Lung (tissue), 12 donors: ENCODE results near the gene DENND1A. TPM values are rescaled to one million over a fixed set of nuclear protein-coding genes. Genes with fewer than 3 reads are reported as not detected.

Source experiments
- ATAC-seq: fragments of 200-7000 bp; cut with Tn5 transposase; one replicate; pipeline ENCODE4 v1.9.1; 2020; ENCODE audit warnings: moderate number of reproducible peaks; ENCODE audit not compliant: insufficient read depth, low FRiP score
- DNase-seq, 3 donors: peaks; one replicate each; pipeline ENCODE4 v3.0.0-alpha.2; 2013 to 2017
- H3K27ac ChIP-seq, 2 donors: one replicate each; pipeline ENCODE4 v1.5.1; 2013; ENCODE audit warnings: mild to moderate bottlenecking in 2 of 2, moderate library complexity in 2 of 2, control low read depth in 1 of 2, inconsistent platforms in 1 of 2, low read depth in 1 of 2, low read length in 1 of 2
- H3K27me3 ChIP-seq, 3 donors: one replicate each; pipeline ENCODE4 v1.5.1; 2013; ENCODE audit warnings: low read length in 2 of 3; ENCODE audit not compliant: control insufficient read depth in 3 of 3, insufficient read depth in 3 of 3
- H3K36me3 ChIP-seq, 4 donors: one replicate each; pipeline ENCODE4 v1.5.1; 2013; ENCODE audit warnings: low read length in 4 of 4, mild to moderate bottlenecking in 1 of 4, moderate library complexity in 1 of 4; ENCODE audit not compliant: control insufficient read depth in 4 of 4, insufficient read depth in 4 of 4
- H3K4me1 ChIP-seq, 5 donors: one replicate each; pipeline ENCODE4 v1.5.1; 2013; ENCODE audit warnings: low read length in 5 of 5, mild to moderate bottlenecking in 2 of 5, moderate library complexity in 1 of 5; ENCODE audit not compliant: control insufficient read depth in 5 of 5, insufficient read depth in 5 of 5
- H3K4me3 ChIP-seq: one replicate; pipeline ENCODE4 v1.5.1; 2013; ENCODE audit warnings: mild to moderate bottlenecking, control low read depth, moderate library complexity
- H3K9ac ChIP-seq, 2 donors: one replicate each; pipeline ENCODE4 v1.5.1; 2013; ENCODE audit warnings: low read length in 2 of 2, control low read depth in 1 of 2; ENCODE audit not compliant: insufficient read depth in 1 of 2
- H3K9me3 ChIP-seq, 4 donors: one replicate each; pipeline ENCODE4 v1.5.1; 2013; ENCODE audit warnings: low read length in 3 of 4, mild to moderate bottlenecking in 1 of 4, moderate library complexity in 1 of 4; ENCODE audit not compliant: control insufficient read depth in 4 of 4, insufficient read depth in 3 of 4
- CTCF ChIP-seq: IDR thresholded peaks from 2 replicates; pipeline ENCODE4 v1.5.1; 2012; ENCODE audit warnings: mild to moderate bottlenecking; ENCODE audit errors: control extremely low read depth, extremely low read depth
- WGBS, 2 donors: extraction: QIAGEN DNeasy Blood & Tissue Kit; methylation state at CpG; one replicate each; pipeline ENCODE4 v1.1.7; 2013; 5-methylcytosine and 5-hydroxymethylcytosine counted together
- polyA plus RNA-seq, 2 donors: library from polyadenylated mRNA; stranded (reverse); fragments of 200-250 nt; gene quantifications; one replicate each; pipeline ENCODE4 v1.2.1, GENCODE V29; 2013
- total RNA-seq, 2 donors: library from RNA; depleted of rRNA in 1 of 2; stranded (reverse); fragments of >200 nt in 1 of 2; gene quantifications; one replicate each; pipeline ENCODE4 v1.2.1, GENCODE V29; 2014 to 2021
- donor health status: control.
- donor health status: control.
- donor health status: Bipolar disorder and iron deficiency.
- donor health status: healthy.
- donor health status: DM: yes; HTN: yes; CAD: no.

Gene DENND1A
- total and polyA plus RNA-seq, 4 donors = 5.7 to 29.8 (median 14.5) TPM

- no peaks in the 10 kb centered on the region for H3K36me3 ChIP-seq
- no peak overlapping the region for H3K9ac ChIP-seq
- peaks cover 0 to 5% (median 0%) of the 10 kb centered on the region in 4 donors for H3K9me3 ChIP-seq
- H3K4me1 ChIP-seq = no peaks in the 10 kb centered on the region
- H3K27ac ChIP-seq = no peak overlapping the region
- no peak overlapping the region for H3K4me3 ChIP-seq
- DNase-seq (no peak), ATAC-seq (no peak)
- no peaks in the 10 kb centered on the region for H3K27me3 ChIP-seq
- no peak for TF ChIP-seq CTCF
- WGBS, 2 donors = 95 to 97% methylated on average over 1 of the region's 1 CpG
Measured at GRCh38 chr9:123883634-123884033, 46.3 kb downstream of the DENND1A start.

GRCh38 chr9:123881604-123882003 lies 48.3 kb downstream of the DENND1A start:
- WGBS, 2 donors = 87% methylated on average over 4 of the region's 4 CpGs
- ATAC-seq (no peak), DNase-seq (no peak)
- H3K27me3 ChIP-seq = no peaks in the 10 kb centered on the region
- H3K4me1 ChIP-seq = no peaks in the 10 kb centered on the region
- H3K9me3 ChIP-seq = no peaks in the 10 kb centered on the region
- no peak for TF ChIP-seq CTCF
- peaks cover 0 to 4% (median 2%) of the 10 kb centered on the region in 4 donors for H3K36me3 ChIP-seq
- no peak overlapping the region for H3K27ac ChIP-seq
- no peak overlapping the region for H3K4me3 ChIP-seq
- H3K9ac ChIP-seq = no peak overlapping the region

GRCh38 chr9:123880420-123880819 lies 49.5 kb downstream of the DENND1A start:
- TF ChIP-seq CTCF = no peak
- Histone ChIP-seq H3K9me3 (no peaks in the 10 kb centered on the region), H3K9ac (no peak overlapping the region), H3K4me1 (no peaks in the 10 kb centered on the region), H3K36me3 (peaks cover 0 to 5% (median 3%) of the 10 kb centered on the region in 4 donors), H3K27me3 (no peaks in the 10 kb centered on the region), H3K4me3 (no peak overlapping the region), H3K27ac (no peak overlapping the region)
- DNase-seq = no peak
- no peak for ATAC-seq
- 83 to 91% methylated on average over 3 of the region's 3 CpGs for WGBS, 2 donors

- Histone ChIP-seq H3K27ac (no peak overlapping the region), H3K27me3 (no peaks in the 10 kb centered on the region), H3K4me1 (no peaks in the 10 kb centered on the region), H3K4me3 (no peak overlapping the region), H3K9ac (no peak overlapping the region), H3K36me3 (peaks cover 0 to 5% (median 3%) of the 10 kb centered on the region in 4 donors), H3K9me3 (no peaks in the 10 kb centered on the region)
- DNase-seq (no peak), ATAC-seq (no peak)
- TF ChIP-seq CTCF = no peak
- 98 to 100% methylated on average over 1 of the region's 1 CpG for WGBS, 2 donors
Measured at GRCh38 chr9:123876750-123877149, 53.2 kb downstream of the DENND1A start.
